Nephron (organoid): ENCODE measurements around the gene PHETA1.

Experiments used
- H3K27ac Mint-ChIP-seq, 3 experiments: 2 replicates each; pipeline ENCODE4 v1.8.0; 2020; ENCODE audit warnings: mixed read lengths in 3 of 3, mild to moderate bottlenecking in 2 of 3, moderate library complexity in 1 of 3
- H3K27me3 Mint-ChIP-seq: 2 replicates; pipeline ENCODE4 v1.8.0; 2021; ENCODE audit warnings: low read depth, mild to moderate bottlenecking, moderate library complexity, mixed read lengths
- H3K36me3 Mint-ChIP-seq: 2 replicates; pipeline ENCODE4 v1.8.0; 2020; ENCODE audit warnings: low read depth, mixed read lengths
- H3K4me1 Mint-ChIP-seq: 2 replicates; pipeline ENCODE4 v1.8.0; 2020; ENCODE audit warnings: mixed read lengths
- H3K4me3 Mint-ChIP-seq, 3 experiments: 2 replicates each; pipeline ENCODE4 v1.8.0; 2020; ENCODE audit warnings: mild to moderate bottlenecking in 3 of 3, mixed read lengths in 3 of 3, moderate library complexity in 2 of 3
- H3K9me3 Mint-ChIP-seq: 2 replicates; pipeline ENCODE4 v1.8.0; 2020; ENCODE audit warnings: mixed read lengths
- TF ChIP-seq, protein P1 (sequence below), 3 experiments: fragments of 200-600 bp; sonication (generic); IDR thresholded peaks; one replicate each; pipeline ENCODE4 v1.5.0; 2021; ENCODE audit warnings: antibody characterized with exemption in 3 of 3; ENCODE audit not compliant: unreplicated experiment in 3 of 3

PHETA1 gene

DNA sequence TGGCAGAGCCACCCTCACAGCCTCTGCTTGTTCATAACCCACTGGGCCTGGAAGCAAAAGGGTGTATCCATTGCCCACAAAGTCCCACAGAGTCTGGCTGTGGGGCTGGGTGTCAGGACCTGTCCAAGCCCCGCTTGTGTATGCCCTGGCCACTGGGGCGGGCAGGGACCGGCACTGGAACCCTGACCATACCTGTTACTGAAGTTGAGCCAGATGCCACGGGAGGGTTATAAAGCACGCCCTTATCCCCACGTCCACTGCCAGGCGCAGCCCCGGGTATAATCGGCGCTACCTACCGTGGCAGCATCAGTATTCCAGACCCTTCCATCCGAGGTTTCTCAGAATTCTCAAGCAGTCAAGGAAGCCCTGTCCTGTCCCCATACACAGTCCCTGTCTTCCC lies 40.8 kb downstream of the PHETA1 start:
- TF ChIP-seq, protein P1, sequence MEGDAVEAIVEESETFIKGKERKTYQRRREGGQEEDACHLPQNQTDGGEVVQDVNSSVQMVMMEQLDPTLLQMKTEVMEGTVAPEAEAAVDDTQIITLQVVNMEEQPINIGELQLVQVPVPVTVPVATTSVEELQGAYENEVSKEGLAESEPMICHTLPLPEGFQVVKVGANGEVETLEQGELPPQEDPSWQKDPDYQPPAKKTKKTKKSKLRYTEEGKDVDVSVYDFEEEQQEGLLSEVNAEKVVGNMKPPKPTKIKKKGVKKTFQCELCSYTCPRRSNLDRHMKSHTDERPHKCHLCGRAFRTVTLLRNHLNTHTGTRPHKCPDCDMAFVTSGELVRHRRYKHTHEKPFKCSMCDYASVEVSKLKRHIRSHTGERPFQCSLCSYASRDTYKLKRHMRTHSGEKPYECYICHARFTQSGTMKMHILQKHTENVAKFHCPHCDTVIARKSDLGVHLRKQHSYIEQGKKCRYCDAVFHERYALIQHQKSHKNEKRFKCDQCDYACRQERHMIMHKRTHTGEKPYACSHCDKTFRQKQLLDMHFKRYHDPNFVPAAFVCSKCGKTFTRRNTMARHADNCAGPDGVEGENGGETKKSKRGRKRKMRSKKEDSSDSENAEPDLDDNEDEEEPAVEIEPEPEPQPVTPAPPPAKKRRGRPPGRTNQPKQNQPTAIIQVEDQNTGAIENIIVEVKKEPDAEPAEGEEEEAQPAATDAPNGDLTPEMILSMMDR (IDR thresholded peaks at IDR 0.05; ENCODE audit: unreplicated experiment in 3 of 3): no peak

DNA sequence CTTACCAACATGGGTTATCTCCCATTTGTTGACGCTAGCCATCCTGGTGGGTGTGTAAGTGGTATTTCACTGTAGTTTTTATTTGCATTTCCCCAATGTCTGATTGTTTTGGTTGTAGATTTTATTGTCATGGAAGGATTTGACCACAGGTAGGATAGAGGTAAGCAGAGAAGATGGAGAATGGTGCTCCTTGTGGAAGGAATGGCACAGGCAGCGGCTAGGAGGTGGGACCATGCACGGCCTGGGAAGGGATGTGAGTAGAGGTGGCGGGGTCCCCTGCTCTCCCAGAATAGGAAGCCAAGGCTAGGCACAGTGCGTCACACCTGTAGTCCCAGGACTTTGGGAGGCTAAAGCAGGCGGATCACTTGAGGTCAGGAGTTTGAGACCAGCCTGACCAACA lies 41.4 kb downstream of the PHETA1 start:
- Mint-ChIP-seq H3K9me3 (no peaks in the 10 kb centered on the region), H3K27ac (no peak overlapping the region), H3K27me3 (peaks cover 11% of the 10 kb centered on the region), H3K4me3 (no peak overlapping the region), H3K36me3 (no peaks in the 10 kb centered on the region), H3K4me1 (no peaks in the 10 kb centered on the region)
- TF ChIP-seq, protein P1 (IDR thresholded peaks at IDR 0.05; ENCODE audit: unreplicated experiment in 3 of 3): no peak

More for the DNA sequence above, 40.8 kb downstream of the PHETA1 start:
- Mint-ChIP-seq H3K4me3 (no peak overlapping the region), H3K9me3 (no peaks in the 10 kb centered on the region), H3K27me3 (peaks cover 11% of the 10 kb centered on the region), H3K36me3 (no peaks in the 10 kb centered on the region), H3K4me1 (no peaks in the 10 kb centered on the region), H3K27ac (no peak overlapping the region)

DNA sequence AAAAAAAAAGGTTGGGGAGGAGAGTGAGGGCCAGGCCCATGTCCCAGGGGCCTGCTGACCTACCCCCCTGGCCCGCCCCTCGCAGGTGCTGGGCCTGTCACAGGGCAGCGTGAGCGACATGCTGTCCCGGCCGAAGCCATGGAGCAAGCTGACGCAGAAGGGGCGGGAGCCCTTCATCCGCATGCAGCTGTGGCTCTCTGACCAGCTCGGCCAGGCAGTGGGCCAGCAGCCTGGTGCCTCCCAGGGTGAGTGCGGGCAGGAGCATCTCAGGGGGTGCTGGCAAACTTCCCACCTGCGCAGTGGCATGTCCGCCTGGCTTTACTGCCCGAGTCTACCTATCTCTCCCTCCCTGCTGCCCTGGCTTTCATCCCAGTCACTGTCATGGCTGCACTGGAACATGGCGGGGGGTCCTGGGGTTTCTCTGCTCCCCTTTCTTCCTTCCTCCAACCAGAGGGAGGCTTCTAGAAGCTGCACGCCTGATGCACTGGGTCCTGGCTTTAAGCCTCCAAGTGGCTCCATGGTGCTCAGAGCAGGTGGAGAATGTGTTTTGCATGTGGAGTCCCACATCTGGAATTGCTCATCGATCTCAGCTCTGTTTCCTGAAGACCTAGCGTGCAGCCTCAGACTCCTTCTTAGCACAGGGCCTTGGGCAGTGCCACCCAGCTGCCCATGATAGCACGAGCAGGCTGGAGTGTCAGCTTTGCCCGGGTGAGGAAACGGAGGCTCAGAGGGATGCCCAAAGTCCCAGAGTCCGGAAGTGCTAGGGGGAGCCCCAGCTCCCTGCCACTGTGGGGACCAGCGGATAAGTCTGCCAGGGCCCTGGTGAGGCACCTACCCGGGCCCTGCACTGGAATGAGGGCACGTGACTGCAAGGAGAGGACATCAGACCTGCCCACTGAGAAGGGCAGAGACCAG lies 46.3 kb downstream of the PHETA1 start:
- Mint-ChIP-seq H3K27ac (no peak overlapping the region), H3K36me3 (no peaks in the 10 kb centered on the region), H3K9me3 (no peaks in the 10 kb centered on the region), H3K4me3 (no peak overlapping the region), H3K4me1 (no peaks in the 10 kb centered on the region), H3K27me3 (peaks cover 7% of the 10 kb centered on the region)
- TF ChIP-seq, protein P1 (IDR thresholded peaks at IDR 0.05; ENCODE audit: unreplicated experiment in 3 of 3): no peak

DNA sequence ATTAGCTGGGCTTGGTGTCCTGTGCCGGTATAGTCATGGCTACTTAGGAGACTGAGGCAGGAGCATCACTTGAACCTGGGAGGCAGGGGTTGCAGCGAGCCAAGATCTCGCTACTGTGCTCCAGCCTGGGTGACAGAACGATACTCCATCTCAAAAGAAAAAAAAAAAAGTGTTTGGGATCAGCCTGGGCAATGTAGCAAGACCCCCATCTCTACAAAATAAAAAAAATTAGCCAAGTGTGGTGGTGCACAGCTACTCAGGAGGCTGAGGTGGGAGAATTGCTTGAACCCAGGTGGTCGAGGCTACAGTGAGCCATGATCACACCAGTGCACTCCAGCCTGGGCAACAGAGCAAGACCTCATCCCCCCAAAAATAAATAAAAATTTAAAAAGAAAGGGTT lies 47.6 kb downstream of the PHETA1 start:
- no peaks in the 10 kb centered on the region for H3K9me3 Mint-ChIP-seq
- no peaks in the 10 kb centered on the region for H3K36me3 Mint-ChIP-seq
- H3K4me3 Mint-ChIP-seq: no peak overlapping the region
- H3K27ac Mint-ChIP-seq: no peak overlapping the region
- TF ChIP-seq, protein P1 (IDR thresholded peaks at IDR 0.05; ENCODE audit: unreplicated experiment in 3 of 3): no peak
- no peaks in the 10 kb centered on the region for H3K4me1 Mint-ChIP-seq
- no peaks in the 10 kb centered on the region for H3K27me3 Mint-ChIP-seq

DNA sequence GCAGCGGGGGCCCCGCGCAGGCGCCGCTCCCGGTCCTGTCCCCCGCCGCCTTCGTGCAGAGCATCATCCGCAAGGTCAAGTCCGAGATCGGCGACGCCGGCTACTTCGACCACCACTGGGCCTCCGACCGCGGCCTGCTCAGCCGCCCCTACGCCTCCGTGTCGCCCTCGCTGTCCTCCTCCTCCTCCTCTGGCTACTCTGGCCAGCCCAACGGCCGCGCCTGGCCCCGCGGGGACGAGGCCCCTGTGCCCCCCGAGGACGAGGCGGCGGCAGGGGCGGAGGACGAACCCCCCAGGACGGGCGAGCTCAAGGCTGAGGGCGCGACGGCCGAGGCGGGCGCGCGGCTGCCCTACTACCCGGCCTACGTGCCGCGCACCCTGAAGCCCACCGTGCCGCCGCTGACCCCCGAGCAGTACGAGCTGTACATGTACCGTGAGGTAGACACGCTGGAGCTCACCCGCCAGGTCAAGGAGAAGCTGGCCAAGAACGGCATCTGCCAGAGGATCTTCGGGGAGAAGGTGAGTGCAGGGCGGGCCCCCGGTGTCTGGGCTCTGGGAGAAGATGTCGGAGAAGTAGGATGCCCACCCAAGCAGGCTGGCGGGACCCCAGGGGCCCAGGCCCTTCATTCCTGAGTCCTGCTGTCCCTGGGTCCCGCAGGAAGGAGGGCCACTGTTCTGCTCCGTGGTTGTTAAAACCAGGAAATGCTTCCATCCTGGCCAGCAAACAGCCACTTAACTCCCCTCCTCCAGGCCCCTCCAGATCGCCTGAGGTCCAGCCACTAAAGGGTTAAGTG lies 48.4 kb downstream of the PHETA1 start:
- H3K4me3 Mint-ChIP-seq: no peak overlapping the region
- H3K36me3 Mint-ChIP-seq: no peaks in the 10 kb centered on the region
- no peak overlapping the region for H3K27ac Mint-ChIP-seq
- TF ChIP-seq, protein P1 (IDR thresholded peaks at IDR 0.05; ENCODE audit: unreplicated experiment in 3 of 3): no peak
- H3K27me3 Mint-ChIP-seq: no peaks in the 10 kb centered on the region
- H3K4me1 Mint-ChIP-seq: no peaks in the 10 kb centered on the region
- no peaks in the 10 kb centered on the region for H3K9me3 Mint-ChIP-seq
